HG02973 (cell line): ENCODE data around the gene GJB2.
"Not testable (repeated sequence)": the region's sequence is repeated elsewhere in the genome, so short reads cannot be mapped to it uniquely, and the experiment has no call there.

Experiments used
- ATAC-seq: cut with Tn5 transposase; IDR thresholded peaks from one replicate; pipeline ENCODE4 v1.9.1; 2021; ENCODE audit warnings: moderate library complexity; ENCODE audit not compliant: unreplicated experiment

Gene GJB2

DNA sequence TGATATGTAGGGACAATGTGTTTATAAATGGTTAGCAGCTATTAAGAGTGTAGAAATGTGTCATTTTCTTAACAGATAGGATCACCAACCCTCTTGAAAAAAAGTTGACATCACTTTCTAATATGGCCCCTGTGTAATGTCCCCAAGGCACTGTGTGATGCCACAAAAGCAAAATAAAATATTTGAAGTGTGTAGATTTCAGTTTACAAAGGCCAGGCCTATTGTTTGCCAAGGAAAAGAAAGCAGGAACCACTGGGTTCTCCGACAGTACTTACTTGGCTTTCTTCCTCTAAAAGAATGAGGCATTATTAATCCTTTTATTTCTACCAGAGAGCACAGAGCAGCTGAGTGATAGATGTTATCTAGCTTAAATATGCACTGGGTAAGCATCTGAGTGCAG, 21.4 kb downstream of the GJB2 start:
- no peak for ATAC-seq

DNA sequence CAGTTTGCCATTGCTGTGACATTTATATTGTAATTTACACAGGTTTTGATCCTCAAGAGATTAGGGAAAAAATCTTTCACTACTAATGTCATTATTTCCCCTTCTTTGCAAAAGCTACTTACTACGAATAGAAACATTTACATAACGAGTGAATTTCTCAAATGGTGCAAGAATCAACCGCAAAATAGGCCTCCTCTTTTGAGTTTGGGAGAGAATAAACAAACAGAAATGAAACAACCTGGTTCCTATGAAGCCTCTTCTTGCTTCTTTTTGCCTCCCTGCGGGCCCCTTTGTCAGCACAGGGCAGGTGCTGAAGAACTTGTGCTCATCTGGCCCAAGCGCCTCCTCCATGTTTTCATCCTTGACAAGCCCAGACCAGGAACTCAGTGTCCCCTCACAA, 21.8 kb downstream of the GJB2 start:
- ATAC-seq, result no peak

DNA sequence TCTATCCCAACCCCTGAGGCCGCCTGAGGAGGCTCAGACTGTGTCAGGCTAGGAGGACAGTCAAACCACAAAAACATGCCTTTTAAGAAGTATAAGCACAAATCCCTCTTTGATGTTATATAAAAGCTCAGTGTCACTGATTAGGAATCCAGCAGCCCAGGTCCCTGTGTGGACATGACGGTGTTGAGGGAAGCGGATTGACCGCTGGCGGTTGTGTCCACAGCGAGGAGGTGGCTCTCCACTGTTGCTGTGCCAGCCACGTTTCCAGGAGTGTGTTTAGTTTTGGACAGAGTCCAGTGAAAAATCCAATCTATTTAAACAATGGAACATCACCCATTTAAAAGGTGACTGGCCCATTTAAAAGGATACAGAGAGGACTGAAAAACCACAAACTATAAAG, 24.3 kb downstream of the GJB2 start:
- ATAC-seq, result no peak

DNA sequence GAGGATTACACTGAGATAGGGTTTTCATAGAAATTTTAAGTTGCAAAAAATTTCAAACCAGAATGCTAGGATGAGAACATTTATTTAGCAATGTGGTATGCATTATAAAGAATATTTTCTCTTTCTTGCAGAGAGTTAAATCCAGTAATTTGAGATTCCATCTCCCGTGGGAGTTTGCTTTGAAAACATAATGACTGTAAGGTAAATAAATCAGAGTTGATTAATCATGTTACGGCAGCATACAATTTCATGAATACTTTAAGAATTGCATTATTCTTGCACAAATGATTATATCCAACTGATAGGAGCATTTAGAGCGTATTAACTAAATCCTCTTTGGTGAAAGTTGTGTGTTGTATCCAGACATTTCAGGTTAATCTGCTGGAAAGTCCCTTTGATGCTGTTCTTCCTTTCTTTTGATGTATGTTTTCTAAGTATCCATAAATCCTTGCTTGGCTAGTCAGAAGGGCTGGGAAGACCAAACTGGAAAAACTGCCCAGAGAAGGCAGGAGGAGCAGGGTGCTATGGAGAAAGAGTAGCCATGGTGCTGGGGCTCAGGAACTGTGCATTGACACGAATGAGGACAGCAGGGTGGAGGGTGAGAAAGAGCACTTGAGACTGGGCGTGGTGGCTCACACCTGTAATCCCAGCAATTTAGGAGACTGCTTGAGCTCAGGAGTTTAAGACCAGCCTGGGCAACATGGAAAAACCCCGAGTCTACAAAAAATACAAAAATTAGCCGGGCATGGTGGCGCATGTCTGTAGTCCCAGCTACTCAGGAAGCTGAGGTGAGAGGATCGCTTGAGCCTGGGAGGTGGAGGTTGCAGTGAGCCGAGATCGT, 27.1 kb downstream of the GJB2 start:
- ATAC-seq, result no peak

DNA sequence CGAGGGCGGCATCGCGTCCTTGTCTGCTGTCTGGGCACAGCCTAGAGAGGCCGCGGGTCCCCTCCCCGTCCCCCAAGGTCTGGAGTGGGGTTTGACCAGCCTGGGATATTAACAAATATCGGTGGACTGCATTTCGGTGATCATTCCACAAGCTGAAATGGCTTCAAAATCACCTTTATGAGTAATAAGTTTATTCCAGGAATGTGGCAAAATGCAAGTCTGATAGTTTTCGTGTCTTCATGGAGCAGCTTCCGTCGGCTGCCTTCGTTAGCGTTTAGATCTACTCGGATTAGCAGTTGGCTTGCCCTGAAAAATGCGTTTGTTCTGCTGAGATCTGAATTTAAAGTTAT, 30.8 kb downstream of the GJB2 start:
- ATAC-seq, result no peak

DNA sequence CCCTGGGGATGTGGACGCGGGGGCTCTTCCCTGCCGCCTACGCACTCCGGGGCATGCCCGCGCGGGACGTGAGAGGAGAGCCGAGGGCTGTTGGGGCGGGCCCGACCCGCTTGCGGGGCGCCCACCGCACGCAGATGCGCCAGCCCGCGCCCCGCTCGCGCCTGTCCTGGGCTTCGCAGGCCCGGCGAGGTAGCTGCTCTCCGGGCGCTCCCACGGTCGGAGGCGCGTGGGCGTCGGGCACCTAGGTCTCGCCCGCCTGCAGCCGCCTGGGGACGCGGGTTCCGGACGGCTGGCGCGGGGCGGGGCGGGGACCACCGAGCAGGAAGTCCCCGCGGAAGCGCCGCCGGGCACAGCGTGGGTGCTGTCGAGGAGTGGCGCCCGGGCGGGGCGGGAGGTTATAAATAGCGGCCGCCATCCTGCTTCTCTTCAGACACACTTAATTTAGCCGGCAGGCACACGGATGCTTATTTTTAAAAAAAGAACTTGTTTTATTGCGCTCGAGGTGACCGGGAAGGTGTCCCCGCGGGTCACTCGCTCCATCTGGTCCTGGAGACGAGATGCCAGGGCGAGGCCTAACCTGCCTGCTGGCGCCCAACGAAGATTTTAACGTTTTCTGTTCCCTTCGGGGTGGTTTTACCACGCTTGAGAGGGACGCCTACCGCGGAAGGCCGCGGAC, 31.3 kb downstream of the GJB2 start:
- peak; percentile 51 for ATAC-seq

DNA sequence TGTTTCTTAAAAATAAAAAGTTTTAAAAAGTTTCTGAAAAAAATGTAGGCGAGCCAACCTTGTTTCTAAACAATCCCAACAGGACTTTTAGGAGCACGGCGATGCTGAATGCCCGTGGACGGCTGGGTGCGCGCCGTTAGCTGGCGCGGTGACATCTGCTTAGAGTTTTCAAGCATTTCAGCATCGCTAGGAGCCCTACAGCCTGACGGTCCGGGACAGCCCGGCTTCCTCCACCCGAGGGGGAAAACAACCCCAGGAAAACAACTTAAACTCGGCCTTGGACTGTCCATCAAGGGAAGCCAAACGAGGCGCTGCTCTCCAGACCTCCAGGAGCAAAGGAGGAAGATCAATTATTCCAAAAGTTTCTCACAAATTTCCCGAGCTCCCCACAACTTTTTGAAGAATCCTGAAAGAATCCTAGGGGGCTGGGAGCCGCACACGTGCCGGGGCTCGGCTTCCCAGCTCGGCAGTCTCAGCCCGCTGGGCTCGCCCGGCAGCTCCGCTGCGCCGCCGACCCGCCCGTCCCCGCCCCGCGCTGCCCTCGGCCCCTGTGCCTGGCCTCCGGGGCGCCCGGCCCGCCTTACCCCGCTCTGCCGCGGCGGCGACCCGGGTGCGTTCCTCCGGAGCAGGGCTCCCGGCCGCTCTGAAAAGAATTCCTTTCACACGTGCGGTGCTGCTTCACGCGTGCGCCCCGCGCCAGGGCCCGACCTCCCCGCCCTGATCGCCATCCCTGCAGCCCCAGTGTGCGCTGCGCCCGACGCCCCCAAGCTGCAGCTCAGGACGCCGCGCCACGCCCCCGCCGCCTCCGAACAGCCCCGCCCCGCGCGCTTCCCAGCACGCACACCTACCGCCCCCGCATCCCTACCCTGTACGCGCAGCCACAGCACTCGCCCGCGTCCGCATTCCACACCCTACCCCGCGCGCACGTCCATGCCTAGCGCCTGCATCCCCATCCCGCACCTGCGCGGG, 32.1 kb downstream of the GJB2 start, which contains the start of gene GJA3:
Gene GJA3, minus strand, starts transcription at position 747 of the 969 bp plus-strand sequence. CDS start 17,764 bp downstream, outside the sequence.
- ATAC-seq, result peak; percentile 61

DNA sequence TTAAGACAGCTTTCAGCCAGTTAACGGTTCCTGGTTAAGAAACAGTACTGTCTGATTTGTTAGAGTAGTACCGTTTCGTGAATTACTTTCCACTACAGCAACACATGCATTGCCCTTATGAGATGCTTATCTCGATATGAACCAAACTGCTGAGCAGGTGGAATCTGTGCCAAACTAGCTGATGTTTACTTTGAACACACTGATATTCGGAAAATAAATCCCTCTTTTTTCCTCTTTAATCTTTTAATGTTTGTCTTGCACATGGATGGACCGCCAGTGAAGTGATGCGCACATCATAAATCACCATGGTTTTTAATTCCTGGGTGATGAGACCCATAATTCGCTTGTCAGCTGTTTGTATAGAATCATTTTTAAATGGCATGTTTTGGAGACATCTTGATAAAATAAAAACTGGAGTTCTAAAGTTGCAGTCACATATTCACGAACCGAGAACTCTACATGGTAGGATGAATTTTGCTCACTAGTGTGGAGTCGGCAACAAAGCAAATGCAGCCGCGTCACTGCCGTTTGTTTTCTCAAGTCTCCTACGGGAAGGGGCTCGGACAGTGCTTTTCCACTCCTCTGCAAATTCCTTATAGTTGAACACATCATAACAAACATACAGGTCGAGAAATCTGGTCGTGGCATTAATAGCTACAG, 33.0 kb downstream of the GJB2 start:
- ATAC-seq, result no peak

DNA sequence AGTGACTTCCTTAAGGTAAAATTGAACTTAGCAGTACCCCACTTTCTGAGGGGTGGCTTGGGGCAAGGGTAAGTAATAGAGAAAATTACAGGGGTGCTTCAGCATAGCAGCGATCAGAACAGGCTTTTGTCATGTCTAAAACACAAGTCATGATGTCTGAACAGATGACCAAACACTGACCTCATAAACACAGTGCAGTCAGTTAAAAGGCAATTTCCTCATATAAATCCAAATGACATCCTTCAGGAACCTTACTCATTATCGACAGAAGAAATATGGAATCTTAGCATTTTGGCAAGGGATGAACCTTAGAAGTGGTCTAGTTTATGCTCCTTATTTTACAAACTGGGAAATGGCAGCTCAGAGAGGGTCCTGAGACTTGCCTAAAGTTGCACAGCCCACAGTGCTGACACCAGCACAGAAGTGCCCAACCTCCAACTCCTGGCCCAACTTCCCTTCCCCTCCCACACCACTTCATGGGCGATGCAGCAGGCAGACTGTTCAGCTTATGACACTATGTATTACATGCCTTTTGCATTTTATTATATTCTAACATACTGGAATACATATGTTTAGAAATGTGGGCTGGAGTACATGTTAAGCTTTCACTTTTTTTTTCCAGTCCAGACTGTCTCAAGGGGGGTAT, 35.5 kb downstream of the GJB2 start:
- no peak for ATAC-seq

DNA sequence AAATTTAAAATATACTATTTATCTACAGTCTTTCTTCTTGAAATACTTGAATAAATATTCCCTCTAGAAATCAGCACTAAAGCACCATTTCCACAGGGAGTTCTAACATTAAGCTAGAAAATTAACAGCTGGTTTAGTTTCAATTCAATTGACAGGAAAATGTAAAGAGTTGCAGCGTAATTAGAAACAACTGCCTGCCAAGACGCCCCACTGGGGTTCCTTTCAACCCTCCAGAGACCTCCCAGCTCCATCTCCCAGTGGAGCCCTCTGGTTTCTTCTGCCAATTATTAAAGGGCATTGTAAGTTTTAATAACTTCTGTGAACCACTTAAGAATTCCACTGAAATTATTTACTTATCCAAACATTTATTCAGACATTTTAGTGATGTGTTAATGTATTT, 36.0 kb downstream of the GJB2 start:
- ATAC-seq, result no peak

DNA sequence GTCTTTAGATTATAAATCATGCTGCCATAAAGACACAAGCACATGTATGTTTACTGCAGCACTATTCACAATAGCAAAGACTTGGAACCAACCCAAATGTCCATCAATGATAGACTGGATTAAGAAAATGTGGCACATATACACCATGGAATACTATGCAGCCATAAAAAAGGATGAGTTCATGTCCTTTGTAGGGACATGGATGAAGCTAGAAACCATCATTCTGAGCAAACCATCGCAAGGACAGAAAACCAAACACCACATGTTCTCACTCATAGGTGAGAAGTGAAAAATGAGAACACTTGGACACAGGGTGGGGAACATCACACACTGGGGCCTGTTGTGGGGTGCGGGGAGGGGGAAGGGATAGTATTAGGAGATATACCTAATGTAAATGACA, 39.4 kb downstream of the GJB2 start:
- not testable (repeated sequence) for ATAC-seq

DNA sequence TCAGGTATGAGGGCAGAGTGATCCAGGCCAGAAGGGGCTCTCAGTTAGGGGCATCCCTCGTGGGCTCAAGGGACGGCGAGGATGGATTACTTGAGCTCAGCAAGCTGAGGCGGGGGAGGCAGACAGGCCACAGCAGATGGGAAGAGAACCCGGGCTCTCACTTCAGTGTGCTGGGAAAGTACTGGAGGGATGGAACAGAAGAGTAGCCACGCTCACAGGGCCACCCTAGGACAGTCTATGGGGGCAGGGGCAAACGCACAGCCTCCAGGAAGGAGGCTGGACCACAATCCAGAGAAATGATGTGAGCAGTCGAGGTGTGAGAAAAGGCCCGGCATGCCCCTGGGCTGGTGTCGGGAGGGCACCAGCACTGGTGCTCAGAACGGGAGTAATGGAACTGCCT, 41.1 kb downstream of the GJB2 start:
- no peak for ATAC-seq

DNA sequence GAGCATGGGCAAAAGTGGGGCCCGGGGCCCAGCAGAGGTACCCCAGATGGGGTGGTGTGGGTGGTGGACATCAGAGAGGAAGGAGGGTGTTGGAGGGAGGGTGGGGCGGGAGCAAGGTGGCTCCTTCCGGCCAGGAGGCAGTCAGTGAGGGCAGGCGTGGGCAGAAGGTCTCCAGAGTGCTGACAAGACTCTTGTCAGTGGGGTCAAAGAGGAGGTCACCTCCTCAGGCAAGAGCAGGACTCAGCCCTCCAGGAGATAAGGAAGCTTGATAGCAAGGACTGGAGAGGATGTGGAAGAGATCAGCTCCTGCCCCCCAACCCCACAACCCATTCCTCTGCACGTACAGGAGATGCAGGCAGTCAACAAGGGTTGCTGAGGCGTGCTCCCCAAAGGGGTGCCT, 41.7 kb downstream of the GJB2 start:
- no peak for ATAC-seq

DNA sequence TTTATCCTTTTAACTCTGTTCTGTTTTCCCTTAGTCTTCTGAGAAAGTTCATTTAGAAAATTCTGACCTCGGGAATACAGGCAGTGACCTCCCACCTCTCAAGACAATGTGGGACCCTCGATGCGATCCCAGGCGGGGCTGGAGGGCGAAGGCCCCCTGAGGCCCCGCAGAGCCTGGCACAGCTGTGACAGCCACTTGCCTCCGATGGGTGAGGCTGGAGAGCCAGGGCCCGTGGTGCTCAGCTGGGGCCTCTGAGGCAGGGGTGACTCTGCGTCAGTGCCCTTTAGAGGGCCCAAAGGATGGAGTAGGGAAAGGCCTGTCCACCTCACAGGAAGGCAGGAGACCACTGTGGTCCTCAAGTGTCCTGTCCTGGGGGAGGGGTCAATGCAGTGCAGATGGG, 42.2 kb downstream of the GJB2 start:
- no peak for ATAC-seq

DNA sequence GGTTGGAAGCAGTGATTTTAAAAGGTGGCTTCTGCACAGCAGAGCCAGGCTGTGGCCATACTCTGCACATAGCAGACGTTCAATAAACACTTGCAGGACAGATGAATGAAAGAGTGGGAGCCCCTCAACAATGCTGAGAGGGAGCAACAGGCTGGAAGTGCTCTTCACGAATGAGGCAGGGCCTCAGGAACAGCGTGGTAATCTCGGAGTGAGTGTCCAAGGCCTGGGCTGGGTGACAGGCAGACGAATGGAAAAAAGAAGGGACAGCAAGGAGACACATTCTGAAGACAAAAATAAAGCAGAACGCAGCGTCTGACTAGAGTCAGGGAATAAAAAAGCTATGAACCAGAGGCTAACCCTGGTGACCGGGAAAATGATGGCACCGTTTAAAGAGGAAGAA, 43.0 kb downstream of the GJB2 start:
- no peak for ATAC-seq

DNA sequence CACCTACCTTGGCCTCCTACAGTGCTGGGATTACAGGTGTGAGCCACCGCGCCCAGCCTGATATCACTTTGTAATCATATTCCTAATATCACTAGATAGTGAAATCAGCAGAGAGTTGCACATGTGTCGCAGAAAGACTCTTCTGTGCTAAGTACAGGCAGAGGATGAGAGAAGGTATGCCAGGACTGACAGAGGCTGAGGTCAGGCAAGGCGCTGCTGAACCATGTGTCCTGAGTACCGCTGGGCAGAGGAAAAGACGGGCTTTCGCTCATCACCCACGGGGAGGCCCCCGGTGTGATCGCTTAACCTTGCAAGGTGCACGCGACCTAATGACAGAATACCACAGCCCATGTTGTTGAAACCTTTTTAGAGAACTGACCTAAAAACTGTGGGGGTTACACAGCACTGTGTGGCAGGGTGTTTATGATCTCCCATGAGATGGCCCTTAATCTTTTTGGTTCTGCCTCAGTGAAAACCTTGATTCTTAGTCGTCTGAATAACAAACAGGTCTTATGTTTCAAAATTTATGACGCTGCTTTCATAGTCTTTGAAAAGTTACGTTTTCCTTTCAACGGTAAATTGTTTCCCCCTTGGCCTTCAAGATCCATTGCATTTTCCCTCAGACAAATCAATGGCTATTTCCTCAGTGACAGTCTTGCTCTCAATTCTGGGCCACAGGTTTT, 44.1 kb downstream of the GJB2 start:
- no peak for ATAC-seq

DNA sequence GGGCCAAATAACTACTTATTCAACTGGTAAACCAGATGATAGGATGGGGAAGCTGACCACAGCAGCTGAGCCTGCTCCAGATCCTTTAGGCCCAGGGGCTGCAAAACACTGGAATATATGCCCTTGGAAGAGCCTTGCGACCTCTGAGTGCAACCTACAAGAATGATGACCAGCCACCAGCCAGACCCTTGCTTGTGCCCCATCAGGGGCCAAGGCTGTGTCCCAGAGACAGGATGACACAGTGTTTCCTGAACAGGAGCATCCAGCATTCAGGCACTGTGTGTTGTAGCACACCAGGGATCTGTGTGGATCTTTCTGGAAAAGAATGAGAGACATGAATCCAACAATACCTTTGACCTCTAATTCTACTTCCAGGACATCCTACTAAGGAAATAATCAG, 46.4 kb downstream of the GJB2 start:
- no peak for ATAC-seq

DNA sequence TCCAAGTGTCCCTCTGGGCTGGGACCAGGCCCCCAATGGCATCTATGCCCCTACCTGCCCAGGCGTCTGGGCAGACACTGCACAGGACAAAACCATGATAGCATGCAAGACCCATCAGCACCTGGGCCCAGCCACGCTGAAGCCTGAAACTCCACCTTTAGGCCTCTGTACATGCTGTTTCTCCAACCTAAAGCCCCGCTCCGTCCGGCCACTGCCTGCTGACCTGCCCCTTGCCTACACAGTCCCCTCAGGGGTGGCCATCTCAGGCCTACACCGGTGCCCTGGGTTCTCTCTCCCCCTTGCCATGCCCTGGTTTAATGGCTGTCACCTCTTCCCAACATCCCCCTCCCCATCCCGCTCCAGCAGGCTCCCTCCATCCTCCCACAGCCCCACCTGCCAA, 47.2 kb downstream of the GJB2 start:
- no peak for ATAC-seq

DNA sequence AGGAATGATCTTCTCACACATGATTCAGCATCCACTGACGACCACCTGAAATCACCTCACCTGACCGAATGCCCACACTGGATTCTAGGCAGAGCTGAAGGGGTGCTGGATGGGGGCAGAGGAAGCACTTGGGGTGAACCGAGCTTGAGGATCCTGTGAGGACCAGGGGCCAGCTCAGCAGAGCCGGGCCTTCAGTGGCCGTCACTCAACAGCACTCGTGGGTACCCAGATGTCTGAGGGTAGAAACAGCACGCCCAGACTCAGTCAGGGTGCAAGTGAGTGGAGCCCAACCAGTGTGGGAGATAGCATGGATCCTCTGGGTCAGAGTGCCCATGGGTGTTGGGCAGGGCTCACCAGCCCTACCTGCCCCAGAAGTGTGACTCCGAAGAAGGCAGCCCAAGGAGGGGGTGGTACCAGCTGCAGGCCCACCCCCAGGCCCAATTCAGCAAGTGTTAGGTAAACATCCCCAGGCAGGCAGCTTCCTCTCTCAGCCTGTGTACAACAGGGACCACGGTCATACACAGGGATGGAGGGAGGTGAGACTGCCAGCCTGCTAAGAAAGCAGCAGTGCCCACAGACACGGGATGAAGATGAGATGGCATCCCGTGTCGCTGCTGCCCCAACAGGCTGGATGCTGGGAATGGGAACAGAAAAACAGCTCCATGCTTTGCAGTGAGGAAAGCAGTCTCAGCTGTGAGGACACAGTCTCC, 48.4 kb downstream of the GJB2 start:
- no peak for ATAC-seq
